Skeletal muscle satellite cell (primary cell): ENCODE results near the gene HSF2. TPM values are rescaled to one million over a fixed set of nuclear protein-coding genes. Genes with fewer than 3 reads are reported as not detected.

Experiments used
- H3K27me3 ChIP-seq: 2 replicates; pipeline ENCODE4 v1.7.0; 2013; ENCODE audit warnings: low read length; ENCODE audit not compliant: control insufficient read depth, insufficient read depth
- H3K36me3 ChIP-seq: 2 replicates; pipeline ENCODE4 v1.7.0; 2013; ENCODE audit warnings: mild to moderate bottlenecking, control low read depth, low read length; ENCODE audit not compliant: insufficient read depth
- H3K4me1 ChIP-seq: 2 replicates; pipeline ENCODE4 v1.7.0; 2013; ENCODE audit warnings: low read length; ENCODE audit not compliant: control insufficient read depth, insufficient read depth
- H3K4me2 ChIP-seq: 2 replicates; pipeline ENCODE4 v1.7.0; 2013; ENCODE audit warnings: mild to moderate bottlenecking, low read length
- H3K4me3 ChIP-seq: 2 replicates; pipeline ENCODE4 v1.7.0; 2013; ENCODE audit warnings: low read length
- H3K9ac ChIP-seq: 2 replicates; pipeline ENCODE4 v1.7.0; 2013; ENCODE audit warnings: mild to moderate bottlenecking, low read depth, low read length, moderate library complexity
- H3K9me3 ChIP-seq: replicated peaks from 2 replicates; pipeline ENCODE4 v1.7.0; 2013; ENCODE audit warnings: mild to moderate bottlenecking, control low read depth, low read length
- total RNA-seq: library from RNA; depleted of rRNA; stranded (reverse); fragments of >200 nt; gene quantifications from 2 replicates; pipeline ENCODE4 v1.2.3, GENCODE V29; 2012; rRNA removed

Gene HSF2
- total RNA-seq, result 9.6 and 9.8 TPM in 2 replicates

GRCh38 chr6:122399348-122400120 is at the start of gene HSF2:
HSF2 (plus strand) TSS chr6:122399652; CDS start chr6:122399738, 86 bp downstream.
- Histone ChIP-seq H3K27me3 (no peaks in the 10 kb centered on the region), H3K4me3 (peak within 1 kb of the TSS; percentile 97), H3K4me2 (peak within 1 kb of the TSS; percentile 95), H3K9ac (peak within 1 kb of the TSS; percentile 98), H3K4me1 (peaks cover 14% of the 10 kb centered on the region), H3K9me3 (no peaks in the 10 kb centered on the region), H3K36me3 (no peaks in the 10 kb centered on the region)

- no peaks in the 10 kb centered on the region for H3K9me3 ChIP-seq
- no peaks in the 10 kb centered on the region for H3K4me1 ChIP-seq
- H3K36me3 ChIP-seq, result no peaks in the 10 kb centered on the region
- no peak overlapping the region for H3K4me3 ChIP-seq
- H3K27me3 ChIP-seq, result no peaks in the 10 kb centered on the region
- H3K9ac ChIP-seq, result no peak overlapping the region
- H3K4me2 ChIP-seq, result no peak overlapping the region
These were observed 46.3 kb upstream of the HSF2 start for GRCh38 chr6:122352981-122353664.

GRCh38 chr6:122360809-122361208 is 38.6 kb upstream of the HSF2 start:
- Histone ChIP-seq H3K4me1 (no peaks in the 10 kb centered on the region), H3K9ac (no peak overlapping the region), H3K4me3 (no peak overlapping the region), H3K27me3 (no peaks in the 10 kb centered on the region), H3K4me2 (no peak overlapping the region), H3K9me3 (no peaks in the 10 kb centered on the region), H3K36me3 (no peaks in the 10 kb centered on the region)

- Histone ChIP-seq H3K4me1 (no peaks in the 10 kb centered on the region), H3K27me3 (no peaks in the 10 kb centered on the region), H3K9ac (no peak overlapping the region), H3K4me3 (no peak overlapping the region), H3K9me3 (no peaks in the 10 kb centered on the region), H3K36me3 (no peaks in the 10 kb centered on the region), H3K4me2 (no peak overlapping the region)
These were observed 38.0 kb upstream of the HSF2 start for GRCh38 chr6:122361314-122361979.

- Histone ChIP-seq H3K9me3 (no peaks in the 10 kb centered on the region), H3K4me2 (no peak overlapping the region), H3K4me3 (no peak overlapping the region), H3K4me1 (no peaks in the 10 kb centered on the region), H3K9ac (no peak overlapping the region), H3K27me3 (no peaks in the 10 kb centered on the region), H3K36me3 (no peaks in the 10 kb centered on the region)
These were observed 35.5 kb upstream of the HSF2 start for GRCh38 chr6:122363769-122364483.

- no peaks in the 10 kb centered on the region for H3K9me3 ChIP-seq
- no peak overlapping the region for H3K4me2 ChIP-seq
- no peaks in the 10 kb centered on the region for H3K36me3 ChIP-seq
- H3K9ac ChIP-seq, result no peak overlapping the region
- no peak overlapping the region for H3K4me3 ChIP-seq
- no peaks in the 10 kb centered on the region for H3K27me3 ChIP-seq
- H3K4me1 ChIP-seq, result no peaks in the 10 kb centered on the region
These were observed 33.6 kb upstream of the HSF2 start for GRCh38 chr6:122365775-122366403.

- no peak overlapping the region for H3K4me3 ChIP-seq
- H3K27me3 ChIP-seq, result no peaks in the 10 kb centered on the region
- H3K9me3 ChIP-seq, result no peaks in the 10 kb centered on the region
- H3K4me1 ChIP-seq, result no peaks in the 10 kb centered on the region
- no peak overlapping the region for H3K4me2 ChIP-seq
- no peak overlapping the region for H3K9ac ChIP-seq
- H3K36me3 ChIP-seq, result no peaks in the 10 kb centered on the region
These were observed 32.3 kb upstream of the HSF2 start for GRCh38 chr6:122367171-122367570.

GRCh38 chr6:122369536-122369935 is 29.9 kb upstream of the HSF2 start:
- Histone ChIP-seq H3K9ac (no peak overlapping the region), H3K36me3 (no peaks in the 10 kb centered on the region), H3K4me2 (no peak overlapping the region), H3K4me1 (no peaks in the 10 kb centered on the region), H3K27me3 (no peaks in the 10 kb centered on the region), H3K9me3 (no peaks in the 10 kb centered on the region), H3K4me3 (no peak overlapping the region)

GRCh38 chr6:122372647-122373046 is 26.8 kb upstream of the HSF2 start:
- H3K4me2 ChIP-seq, result no peak overlapping the region
- H3K9ac ChIP-seq, result no peak overlapping the region
- no peaks in the 10 kb centered on the region for H3K27me3 ChIP-seq
- H3K9me3 ChIP-seq, result no peaks in the 10 kb centered on the region
- no peaks in the 10 kb centered on the region for H3K4me1 ChIP-seq
- H3K4me3 ChIP-seq, result no peak overlapping the region
- H3K36me3 ChIP-seq, result no peaks in the 10 kb centered on the region

- no peaks in the 10 kb centered on the region for H3K9me3 ChIP-seq
- no peaks in the 10 kb centered on the region for H3K36me3 ChIP-seq
- no peak overlapping the region for H3K9ac ChIP-seq
- H3K4me3 ChIP-seq, result no peak overlapping the region
- no peaks in the 10 kb centered on the region for H3K27me3 ChIP-seq
- H3K4me1 ChIP-seq, result no peaks in the 10 kb centered on the region
- H3K4me2 ChIP-seq, result no peak overlapping the region
These were observed 25.1 kb upstream of the HSF2 start for GRCh38 chr6:122374307-122374706.

- Histone ChIP-seq H3K4me3 (no peak overlapping the region), H3K9me3 (no peaks in the 10 kb centered on the region), H3K4me2 (no peak overlapping the region), H3K27me3 (no peaks in the 10 kb centered on the region), H3K4me1 (no peaks in the 10 kb centered on the region), H3K36me3 (no peaks in the 10 kb centered on the region), H3K9ac (no peak overlapping the region)
These were observed 23.2 kb upstream of the HSF2 start for GRCh38 chr6:122376246-122376645.
